ENCODE measurements around the gene CDC123. TPM values are rescaled to one million over a fixed set of nuclear protein-coding genes. Genes with fewer than 3 reads are reported as not detected.

Gene CDC123
- total and polyA plus RNA-seq, 4 donors = 32.7 to 58.5 (median 40.7) TPM

- no peak overlapping the region for H3K9ac ChIP-seq (ENCODE audit: low read depth in 1 of 2, low read length in 2 of 2)
- H3K9me3 ChIP-seq (ENCODE audit: control insufficient read depth in 4 of 4, low read length in 3 of 4) = no peaks in the 10 kb centered on the region
- peaks cover 0 to 16% (median 7%) of the 10 kb centered on the region in 4 donors for H3K4me1 ChIP-seq (ENCODE audit: control insufficient read depth in 4 of 4, insufficient read depth in 4 of 4, low read length in 3 of 4)
- H3K36me3 ChIP-seq (ENCODE audit: control insufficient read depth in 4 of 4, insufficient read depth in 3 of 4, low read depth in 1 of 4, low read length in 3 of 4) = no peaks in the 10 kb centered on the region
- TF ChIP-seq CTCF (IDR thresholded peaks at IDR 0.05; ENCODE audit: low read depth, low read length, missing input control) = no peak
- no peak for TF ChIP-seq EGR1 (IDR thresholded peaks at IDR 0.05; ENCODE audit: low read depth in 2 of 2)
- TF ChIP-seq JUND (IDR thresholded peaks at IDR 0.05) = no peak
- no peak for TF ChIP-seq RXRA (IDR thresholded peaks at IDR 0.05)
- no peak for TF ChIP-seq GABPA (IDR thresholded peaks at IDR 0.05 in 1 of 2, conservative IDR thresholded peaks at IDR 0.05 in 1 of 2)
- TF ChIP-seq HNF4A (conservative IDR thresholded peaks at IDR 0.05) = no peak
- no peak for TF ChIP-seq ZBTB33 (IDR thresholded peaks at IDR 0.05)
- no peak for TF ChIP-seq RAD21 (IDR thresholded peaks at IDR 0.05)
- TF ChIP-seq FOXA1 (IDR thresholded peaks at IDR 0.05) = no peak
- TF ChIP-seq REST (IDR thresholded peaks at IDR 0.05) = no peak
- no peak for TF ChIP-seq NR2F2 (IDR thresholded peaks at IDR 0.05)
- no peak for TF ChIP-seq HNF4G (IDR thresholded peaks at IDR 0.05)
- TF ChIP-seq TAF1 (conservative IDR thresholded peaks at IDR 0.05) = no peak
- TF ChIP-seq SP1 (IDR thresholded peaks at IDR 0.05) = no peak
- TF ChIP-seq FOXA2 (IDR thresholded peaks at IDR 0.05) = no peak
- no peak for TF ChIP-seq MAX (IDR thresholded peaks at IDR 0.05)
- DNase-seq (ENCODE audit: low spot score) = no peak
- no peaks in the 10 kb centered on the region for H3K27me3 ChIP-seq (ENCODE audit: control insufficient read depth in 4 of 4, insufficient read depth in 4 of 4, low read length in 3 of 4)
- H3K4me3 ChIP-seq (ENCODE audit: low read depth in 1 of 3, low read length in 3 of 3) = no peak overlapping the region
- H3K27ac ChIP-seq (ENCODE audit: low read depth in 1 of 2, low read length in 2 of 2) = no peak overlapping the region
- WGBS = 79% methylated on average over 3 of the region's 3 CpGs
Observed at GRCh38 chr10:12262278-12262981, 66.4 kb downstream of the CDC123 start.
